Suprapubic skin (tissue), 4 donors: ENCODE results near the gene VWA3B.

Source experiments
- POLR2A ChIP-seq, 2 donors: fragments of 450-650 bp; IDR thresholded peaks; one replicate each; pipeline ENCODE4 v1.6.1; 2017; ENCODE audit warnings: antibody characterized with exemption in 2 of 2, mild to moderate bottlenecking in 2 of 2, moderate library complexity in 2 of 2
- POLR2AphosphoS5 ChIP-seq, 3 donors: sonication (generic); formaldehyde crosslinking; IDR thresholded peaks; one replicate each; pipeline ENCODE4 v1.6.1; 2017; ENCODE audit warnings: antibody characterized with exemption in 3 of 3
- TF ChIP-seq, protein P1 (sequence below), 2 donors: fragments of 200-600 bp in 1 of 2; fragments of 450-650 bp in 1 of 2; sonication (generic) in 1 of 2; IDR thresholded peaks; one replicate each; pipeline ENCODE4 v1.5.1; 2016 to 2019; ENCODE audit warnings: antibody characterized with exemption in 2 of 2, mild to moderate bottlenecking in 1 of 2, moderate library complexity in 1 of 2

- TF ChIP-seq POLR2A (IDR thresholded peaks at IDR 0.05), result no peak
- TF ChIP-seq, protein P1, sequence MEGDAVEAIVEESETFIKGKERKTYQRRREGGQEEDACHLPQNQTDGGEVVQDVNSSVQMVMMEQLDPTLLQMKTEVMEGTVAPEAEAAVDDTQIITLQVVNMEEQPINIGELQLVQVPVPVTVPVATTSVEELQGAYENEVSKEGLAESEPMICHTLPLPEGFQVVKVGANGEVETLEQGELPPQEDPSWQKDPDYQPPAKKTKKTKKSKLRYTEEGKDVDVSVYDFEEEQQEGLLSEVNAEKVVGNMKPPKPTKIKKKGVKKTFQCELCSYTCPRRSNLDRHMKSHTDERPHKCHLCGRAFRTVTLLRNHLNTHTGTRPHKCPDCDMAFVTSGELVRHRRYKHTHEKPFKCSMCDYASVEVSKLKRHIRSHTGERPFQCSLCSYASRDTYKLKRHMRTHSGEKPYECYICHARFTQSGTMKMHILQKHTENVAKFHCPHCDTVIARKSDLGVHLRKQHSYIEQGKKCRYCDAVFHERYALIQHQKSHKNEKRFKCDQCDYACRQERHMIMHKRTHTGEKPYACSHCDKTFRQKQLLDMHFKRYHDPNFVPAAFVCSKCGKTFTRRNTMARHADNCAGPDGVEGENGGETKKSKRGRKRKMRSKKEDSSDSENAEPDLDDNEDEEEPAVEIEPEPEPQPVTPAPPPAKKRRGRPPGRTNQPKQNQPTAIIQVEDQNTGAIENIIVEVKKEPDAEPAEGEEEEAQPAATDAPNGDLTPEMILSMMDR (IDR thresholded peaks at IDR 0.05), result no peak
- no peak for TF ChIP-seq POLR2AphosphoS5 (IDR thresholded peaks at IDR 0.05)
Observed at GRCh38 chr2:98357849-98358248, 270.9 kb downstream of the VWA3B start.
